Right lobe of liver (tissue), 4 donors: ENCODE measurements around the gene GABRB3.

Experiments
- POLR2A ChIP-seq: fragments of 450-650 bp; IDR thresholded peaks from one replicate; pipeline ENCODE4 v1.6.1; 2017; ENCODE audit warnings: antibody characterized with exemption, mild to moderate bottlenecking
- TF ChIP-seq, protein P1 (sequence below), 4 donors: fragments of 200-600 bp in 3 of 4; fragments of 450-650 bp in 1 of 4; IDR thresholded peaks; one replicate each; pipeline versions ENCODE4 v1.5.1 to v1.8.0; 2016 to 2022; ENCODE audit warnings: antibody characterized with exemption in 4 of 4, mild to moderate bottlenecking in 2 of 4
- donor health status: DM: no; HTN: no; CAD: no.
- donor health status: DM: no; HTN: no; CAD: no.
- donor health status: DM: no; HTN: yes; CAD: no.

DNA sequence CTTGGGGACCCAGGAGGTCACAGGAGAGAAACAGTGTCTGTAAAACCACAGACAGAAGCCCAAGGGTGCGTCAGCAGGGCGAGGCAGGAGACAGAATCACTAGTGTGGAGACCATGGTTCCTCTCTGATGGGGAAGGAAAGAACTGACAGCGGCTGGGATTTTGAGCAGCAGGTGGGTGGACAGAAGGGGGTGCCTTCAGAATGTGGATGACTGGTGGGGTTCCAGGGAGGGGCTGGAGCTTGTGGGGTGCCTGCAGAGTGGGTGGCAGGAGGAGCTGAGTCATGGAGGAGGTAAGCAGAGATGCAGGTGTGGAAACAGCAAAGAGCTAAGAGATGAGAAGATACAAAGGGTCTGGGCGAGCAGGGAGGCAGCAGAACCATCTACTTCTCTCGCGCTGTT is 124.2 kb downstream of the GABRB3 start:
- TF ChIP-seq POLR2A: no peak
- TF ChIP-seq, protein P1, sequence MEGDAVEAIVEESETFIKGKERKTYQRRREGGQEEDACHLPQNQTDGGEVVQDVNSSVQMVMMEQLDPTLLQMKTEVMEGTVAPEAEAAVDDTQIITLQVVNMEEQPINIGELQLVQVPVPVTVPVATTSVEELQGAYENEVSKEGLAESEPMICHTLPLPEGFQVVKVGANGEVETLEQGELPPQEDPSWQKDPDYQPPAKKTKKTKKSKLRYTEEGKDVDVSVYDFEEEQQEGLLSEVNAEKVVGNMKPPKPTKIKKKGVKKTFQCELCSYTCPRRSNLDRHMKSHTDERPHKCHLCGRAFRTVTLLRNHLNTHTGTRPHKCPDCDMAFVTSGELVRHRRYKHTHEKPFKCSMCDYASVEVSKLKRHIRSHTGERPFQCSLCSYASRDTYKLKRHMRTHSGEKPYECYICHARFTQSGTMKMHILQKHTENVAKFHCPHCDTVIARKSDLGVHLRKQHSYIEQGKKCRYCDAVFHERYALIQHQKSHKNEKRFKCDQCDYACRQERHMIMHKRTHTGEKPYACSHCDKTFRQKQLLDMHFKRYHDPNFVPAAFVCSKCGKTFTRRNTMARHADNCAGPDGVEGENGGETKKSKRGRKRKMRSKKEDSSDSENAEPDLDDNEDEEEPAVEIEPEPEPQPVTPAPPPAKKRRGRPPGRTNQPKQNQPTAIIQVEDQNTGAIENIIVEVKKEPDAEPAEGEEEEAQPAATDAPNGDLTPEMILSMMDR (IDR thresholded peaks at IDR 0.05): no peak
